ENCODE results near the gene IQCB1. TPM values are rescaled to one million over a fixed set of nuclear protein-coding genes. Genes with fewer than 3 reads are reported as not detected.

IQCB1 gene, protein sequence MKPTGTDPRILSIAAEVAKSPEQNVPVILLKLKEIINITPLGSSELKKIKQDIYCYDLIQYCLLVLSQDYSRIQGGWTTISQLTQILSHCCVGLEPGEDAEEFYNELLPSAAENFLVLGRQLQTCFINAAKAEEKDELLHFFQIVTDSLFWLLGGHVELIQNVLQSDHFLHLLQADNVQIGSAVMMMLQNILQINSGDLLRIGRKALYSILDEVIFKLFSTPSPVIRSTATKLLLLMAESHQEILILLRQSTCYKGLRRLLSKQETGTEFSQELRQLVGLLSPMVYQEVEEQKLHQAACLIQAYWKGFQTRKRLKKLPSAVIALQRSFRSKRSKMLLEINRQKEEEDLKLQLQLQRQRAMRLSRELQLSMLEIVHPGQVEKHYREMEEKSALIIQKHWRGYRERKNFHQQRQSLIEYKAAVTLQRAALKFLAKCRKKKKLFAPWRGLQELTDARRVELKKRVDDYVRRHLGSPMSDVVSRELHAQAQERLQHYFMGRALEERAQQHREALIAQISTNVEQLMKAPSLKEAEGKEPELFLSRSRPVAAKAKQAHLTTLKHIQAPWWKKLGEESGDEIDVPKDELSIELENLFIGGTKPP
- total RNA-seq = 8.7 and 10.4 TPM in 2 replicates

DNA sequence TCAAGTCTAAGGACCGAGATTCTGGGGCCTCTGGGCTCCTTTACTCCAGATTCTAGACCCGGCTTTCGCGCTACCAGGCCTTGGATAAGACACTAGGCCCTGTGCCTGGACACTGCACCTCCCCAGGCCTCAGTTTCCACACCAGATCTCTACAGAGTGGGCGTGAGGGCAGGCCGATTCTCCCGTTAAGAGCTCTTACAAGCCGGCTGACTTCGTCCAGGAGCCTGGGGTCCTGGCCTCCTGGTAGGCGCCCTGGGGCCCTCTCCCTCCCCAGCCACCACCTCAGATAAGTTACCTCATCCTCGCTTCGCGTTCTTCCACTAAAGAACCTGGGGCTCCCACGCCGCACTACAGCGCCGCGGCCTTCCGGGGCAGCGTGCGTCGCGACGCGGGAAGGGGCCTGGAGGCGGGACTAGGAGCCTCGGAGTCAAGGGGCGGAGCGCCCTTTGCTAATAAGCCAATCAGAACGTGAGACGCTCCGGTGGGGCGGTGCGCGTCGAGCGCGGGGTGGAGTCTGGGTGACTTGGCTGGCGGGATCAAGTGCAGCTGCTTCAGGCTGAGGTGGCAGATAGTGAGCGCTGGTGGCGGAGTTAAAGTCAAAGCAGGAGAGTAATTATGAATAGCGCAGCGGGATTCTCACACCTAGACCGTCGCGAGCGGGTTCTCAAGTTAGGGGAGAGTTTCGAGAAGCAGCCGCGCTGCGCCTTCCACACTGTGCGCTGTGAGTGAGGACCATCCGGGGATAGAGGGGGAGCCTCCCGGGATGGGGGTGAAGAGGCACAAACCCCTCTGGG, at the start of gene IQCB1, which contains the start of gene EAF2:
Gene IQCB1, minus strand, starts transcription at position 390 of the 794 bp plus-strand sequence. CDS start 6,100 bp downstream, outside the sequence.
Gene EAF2, plus strand, starts transcription at position 539 of the 794 bp plus-strand sequence. Its CDS starts 77 bp downstream, at position 616.

DNA sequence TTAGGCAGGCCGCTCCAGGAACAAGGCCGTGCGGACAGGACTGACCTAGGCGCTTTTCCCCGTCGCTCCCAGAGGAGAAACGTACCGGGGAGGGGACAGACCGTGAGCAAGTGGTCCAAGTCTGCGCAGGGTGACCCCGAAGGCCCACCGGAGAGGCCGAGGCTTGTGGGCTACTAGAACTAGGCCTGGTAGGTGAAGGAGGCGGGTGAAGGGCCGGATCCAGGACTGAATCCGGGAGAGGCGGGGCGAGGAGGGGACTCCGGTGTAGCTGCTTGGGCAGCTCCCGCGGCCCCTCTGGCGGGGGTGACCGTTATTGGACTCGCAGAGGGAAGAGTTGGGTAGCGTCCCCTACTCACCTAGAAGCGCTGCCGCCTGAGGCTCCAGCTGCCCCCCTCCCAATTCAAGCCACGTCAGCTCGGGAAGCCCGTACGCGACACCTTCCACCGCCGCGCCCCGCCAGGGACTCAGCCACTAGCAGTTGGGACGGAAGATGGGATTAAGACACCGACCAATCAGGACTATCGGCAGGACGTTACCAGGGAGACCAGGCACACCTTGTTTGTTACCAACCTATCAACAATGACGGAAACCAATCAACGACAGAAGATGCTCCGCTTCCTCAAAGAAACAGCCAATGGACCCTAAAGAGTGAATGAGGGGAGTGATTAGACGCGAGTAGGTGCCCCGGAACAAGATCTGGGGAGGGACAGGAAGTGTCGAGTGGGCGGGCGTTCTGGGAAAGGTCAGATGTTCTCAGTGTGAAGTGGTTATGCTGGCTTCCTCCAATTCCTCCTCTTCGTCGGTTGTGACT, 85.4 kb downstream of the IQCB1 start, which contains the start of gene GOLGB1:
Gene GOLGB1, minus strand, starts transcription at position 466 of the 811 bp plus-strand sequence. CDS start 18,770 bp downstream, outside the sequence.

Other genes starting within 250 kb of the IQCB1 start
- not detected in 2 replicates for gene FBXO40, start 241.7 kb downstream of the IQCB1 start, total RNA-seq
- gene HCLS1, start 174.2 kb downstream of the IQCB1 start, total RNA-seq = 0.63 TPM in 1 of 2 replicates, not detected in the other
- 40.4 and 67.1 TPM in 2 replicates for gene GOLGB1, start 85.3 kb downstream of the IQCB1 start, total RNA-seq
- 1.4 and 3.7 TPM in 2 replicates for gene EAF2, start 149 bp upstream of the IQCB1 start, total RNA-seq
- under 0.01 and 0.43 TPM in 2 replicates for gene SLC15A2, start 59.3 kb upstream of the IQCB1 start, total RNA-seq
- gene ILDR1, start 187.2 kb upstream of the IQCB1 start, total RNA-seq = under 0.01 TPM in 1 of 2 replicates, not detected in the other
- gene CD86, start 220.3 kb upstream of the IQCB1 start, total RNA-seq = not detected in 2 replicates

Measured in bronchial smooth muscle cell (primary cell).